Colonic mucosa (tissue), 4 donors: ENCODE data around the gene MAFF. TPM values are rescaled to one million over a fixed set of nuclear protein-coding genes. Genes with fewer than 3 reads are reported as not detected.
"Not testable (repeated sequence)": the region's sequence is repeated elsewhere in the genome, so short reads cannot be mapped to it uniquely, and the experiment has no call there.

ENCODE experiments used
- DNase-seq: peaks from one replicate; pipeline ENCODE4 v3.0.0-alpha.2; 2020
- H3K27ac ChIP-seq: fragments of 200-600 bp; one replicate; pipeline ENCODE4 v1.8.0; 2021
- H3K27me3 ChIP-seq: fragments of 200-600 bp; one replicate; pipeline ENCODE4 v1.8.0; 2021
- H3K36me3 ChIP-seq: fragments of 200-600 bp; one replicate; pipeline ENCODE4 v1.8.0; 2021
- H3K4me1 ChIP-seq: fragments of 200-600 bp; one replicate; pipeline ENCODE4 v1.8.0; 2021; ENCODE audit warnings: mild to moderate bottlenecking
- H3K4me3 ChIP-seq: fragments of 200-600 bp; one replicate; pipeline ENCODE4 v1.8.0; 2021
- H3K9ac ChIP-seq, 2 donors: one replicate each; pipeline ENCODE4 v1.7.0; 2013; ENCODE audit warnings: control low read depth in 2 of 2, low read depth in 2 of 2, low read length in 2 of 2
- H3K9me3 ChIP-seq: fragments of 200-600 bp; one replicate; pipeline ENCODE4 v1.8.0; 2021
- intact Hi-C: fragments of 100-400 bp; cut with DNase I; formaldehyde crosslinking; loops from one replicate; pipeline ENCODE4 v1.14.1; 2022
- total RNA-seq, 2 donors: library from RNA; stranded (reverse); fragmentation: NEBNext Ultra II Directional in 1 of 2; extraction: Animal tissue kit (Norgen Biotek cat#: 25700) in 1 of 2; gene quantifications; one replicate each; pipeline ENCODE4 v1.2.1, GENCODE V29; 2021
- TF ChIP-seq, protein P1 (sequence below): fragments of 200-600 bp; IDR thresholded peaks from one replicate; pipeline ENCODE4 v1.8.0; 2022; ENCODE audit warnings: antibody characterized with exemption, mild to moderate bottlenecking
- donor health status: healthy.
- donor health status: DM: no; HTN: no; CAD: no.
- donor health status: DM: no; HTN: no; CAD: no.

The MAFF gene
- total RNA-seq, 2 donors from 2014 or later = 5.2 to 41.7 TPM

DNA sequence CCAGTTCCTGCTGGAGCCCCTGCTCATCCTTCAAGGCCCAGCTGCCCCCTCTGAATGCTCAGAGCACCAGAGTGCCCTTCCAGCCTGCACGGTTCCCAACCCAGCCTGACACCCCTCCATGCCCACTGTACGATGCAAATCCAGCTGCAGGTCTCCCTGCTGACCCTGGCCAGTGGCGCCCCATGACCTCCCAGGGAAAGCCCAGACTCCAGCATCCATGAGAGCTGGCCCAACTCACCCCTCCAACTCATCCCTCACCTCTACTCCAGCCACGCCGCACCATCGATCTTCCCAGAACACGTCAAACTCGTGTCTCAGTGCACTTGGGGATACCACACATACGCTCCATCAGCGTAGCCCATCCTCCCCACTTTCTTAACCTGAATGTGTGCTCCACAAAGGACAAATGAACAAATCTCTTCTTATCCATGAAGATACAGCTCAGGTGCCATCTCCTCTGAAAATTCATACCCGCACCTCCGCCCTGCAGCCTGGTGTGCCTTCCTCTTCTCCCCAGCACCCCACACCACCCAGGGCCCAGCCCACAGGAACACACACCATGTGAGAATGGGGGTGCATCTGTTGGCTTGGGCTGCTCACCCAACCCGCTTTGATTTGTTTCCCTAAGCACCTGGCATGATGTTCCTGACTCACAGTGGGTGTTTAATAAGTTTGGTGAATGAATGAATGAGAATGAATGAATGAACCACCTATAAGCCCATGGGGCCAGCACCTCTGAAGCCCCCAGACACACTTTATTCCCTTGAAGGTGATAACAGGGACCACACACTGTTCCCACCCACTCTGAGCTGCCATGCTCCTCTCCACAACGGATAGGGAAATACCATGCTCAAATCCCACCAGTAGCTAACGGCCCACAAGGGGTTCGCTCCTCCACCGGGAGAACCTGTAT is 26.3 kb upstream of the MAFF start:
- H3K27ac ChIP-seq = no peak overlapping the region
- no peaks in the 10 kb centered on the region for H3K27me3 ChIP-seq
- TF ChIP-seq, protein P1, sequence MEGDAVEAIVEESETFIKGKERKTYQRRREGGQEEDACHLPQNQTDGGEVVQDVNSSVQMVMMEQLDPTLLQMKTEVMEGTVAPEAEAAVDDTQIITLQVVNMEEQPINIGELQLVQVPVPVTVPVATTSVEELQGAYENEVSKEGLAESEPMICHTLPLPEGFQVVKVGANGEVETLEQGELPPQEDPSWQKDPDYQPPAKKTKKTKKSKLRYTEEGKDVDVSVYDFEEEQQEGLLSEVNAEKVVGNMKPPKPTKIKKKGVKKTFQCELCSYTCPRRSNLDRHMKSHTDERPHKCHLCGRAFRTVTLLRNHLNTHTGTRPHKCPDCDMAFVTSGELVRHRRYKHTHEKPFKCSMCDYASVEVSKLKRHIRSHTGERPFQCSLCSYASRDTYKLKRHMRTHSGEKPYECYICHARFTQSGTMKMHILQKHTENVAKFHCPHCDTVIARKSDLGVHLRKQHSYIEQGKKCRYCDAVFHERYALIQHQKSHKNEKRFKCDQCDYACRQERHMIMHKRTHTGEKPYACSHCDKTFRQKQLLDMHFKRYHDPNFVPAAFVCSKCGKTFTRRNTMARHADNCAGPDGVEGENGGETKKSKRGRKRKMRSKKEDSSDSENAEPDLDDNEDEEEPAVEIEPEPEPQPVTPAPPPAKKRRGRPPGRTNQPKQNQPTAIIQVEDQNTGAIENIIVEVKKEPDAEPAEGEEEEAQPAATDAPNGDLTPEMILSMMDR = no peak
- no peak overlapping the region for H3K4me3 ChIP-seq
- peaks cover 3% of the 10 kb centered on the region for H3K4me1 ChIP-seq
- no peak overlapping the region for H3K9ac ChIP-seq
- intact Hi-C loops = no loop called here
- H3K9me3 ChIP-seq = no peaks in the 10 kb centered on the region
- no peaks in the 10 kb centered on the region for H3K36me3 ChIP-seq
- no peak for DNase-seq

DNA sequence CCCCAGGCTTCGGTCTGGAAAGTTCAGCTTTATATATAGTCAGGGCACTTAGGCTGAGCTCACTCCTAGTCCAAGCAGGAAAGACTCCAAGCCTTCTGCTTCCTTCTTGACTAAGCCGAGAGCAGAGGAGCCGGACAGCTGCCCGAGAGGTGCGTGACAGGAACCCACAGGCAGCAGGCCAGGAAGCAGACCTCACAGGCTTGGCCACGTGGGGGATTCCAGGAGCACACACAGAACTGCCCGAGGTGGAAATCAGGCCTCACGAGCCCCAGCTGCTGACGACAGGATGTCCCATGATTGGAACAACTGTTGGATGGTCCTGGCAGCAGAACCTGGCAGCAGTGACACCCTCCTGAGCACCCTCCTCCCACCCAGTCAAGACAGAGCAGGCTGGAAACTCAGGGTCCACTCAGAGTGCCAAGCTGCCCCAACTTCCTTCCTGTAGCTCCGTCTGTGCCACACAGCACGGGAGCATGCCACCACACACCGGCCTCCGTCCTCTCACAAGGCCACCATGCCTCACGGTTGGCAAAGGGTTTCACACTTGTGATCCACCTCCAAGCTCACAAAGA is 25.5 kb upstream of the MAFF start:
- peak overlapping the region in 1 of 2 donors; percentile 12 for H3K9ac ChIP-seq
- H3K4me3 ChIP-seq = no peak overlapping the region
- no peaks in the 10 kb centered on the region for H3K9me3 ChIP-seq
- no peaks in the 10 kb centered on the region for H3K27me3 ChIP-seq
- TF ChIP-seq, protein P1 = no peak
- intact Hi-C loops = no loop called here
- H3K4me1 ChIP-seq = peaks cover 6% of the 10 kb centered on the region
- no peaks in the 10 kb centered on the region for H3K36me3 ChIP-seq
- DNase-seq = no peak
- no peak overlapping the region for H3K27ac ChIP-seq

DNA sequence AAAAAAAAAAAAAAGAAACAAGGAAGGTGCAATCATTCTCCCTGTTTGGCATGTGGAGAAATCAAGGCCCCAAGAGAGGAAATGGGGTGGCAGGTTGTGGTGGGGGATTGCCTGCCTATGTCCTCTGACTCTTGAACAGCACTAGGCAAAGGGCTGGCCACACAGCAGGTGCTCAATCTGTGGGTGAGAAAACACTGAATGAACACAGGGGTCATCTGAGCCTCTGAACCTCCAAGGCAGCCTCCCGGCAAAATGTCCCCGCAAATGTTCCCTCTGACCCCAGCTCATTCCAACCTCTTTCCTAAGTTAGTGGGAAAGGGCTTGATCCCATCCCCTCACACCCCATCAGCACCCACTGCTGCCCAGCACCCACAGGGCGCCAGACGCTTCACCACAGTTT is 24.8 kb upstream of the MAFF start:
- peaks cover 6% of the 10 kb centered on the region for H3K4me1 ChIP-seq

DNA sequence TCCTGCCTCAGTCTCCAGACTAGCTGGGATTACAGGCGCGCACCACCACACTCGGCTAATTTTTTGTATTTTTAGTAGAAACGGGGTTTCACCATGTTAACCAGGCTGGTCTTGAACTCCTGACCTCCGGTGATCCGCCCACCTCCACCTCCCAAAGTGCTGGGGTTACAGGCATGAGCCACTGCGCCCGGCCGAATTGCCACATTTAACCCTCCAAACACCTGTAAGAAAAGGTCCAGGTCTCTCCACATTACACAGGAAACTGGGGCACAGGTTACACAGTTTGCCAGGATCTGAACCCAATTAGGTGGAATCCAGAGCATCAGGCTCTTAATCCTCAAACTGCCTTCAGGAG is 24.2 kb upstream of the MAFF start:
- Histone ChIP-seq H3K27ac (peak overlapping the region; percentile 79), H3K9ac (peak overlapping the region in 1 of 2 donors; percentile 73)
- H3K27me3 ChIP-seq, H3K9me3 ChIP-seq, H3K36me3 ChIP-seq, H3K4me3 ChIP-seq, DNase-seq, intact Hi-C loops, H3K4me1 ChIP-seq: not testable (repeated sequence)

More for the DNA sequence above, 24.8 kb upstream of the MAFF start:
- intact Hi-C loops = no loop called here
- Histone ChIP-seq H3K4me3 (no peak overlapping the region), H3K9ac (peak overlapping the region in 1 of 2 donors; percentile 19), H3K27me3 (no peaks in the 10 kb centered on the region), H3K27ac (no peak overlapping the region), H3K36me3 (no peaks in the 10 kb centered on the region), H3K9me3 (no peaks in the 10 kb centered on the region)
- DNase-seq = no peak
- TF ChIP-seq, protein P1 = no peak

DNA sequence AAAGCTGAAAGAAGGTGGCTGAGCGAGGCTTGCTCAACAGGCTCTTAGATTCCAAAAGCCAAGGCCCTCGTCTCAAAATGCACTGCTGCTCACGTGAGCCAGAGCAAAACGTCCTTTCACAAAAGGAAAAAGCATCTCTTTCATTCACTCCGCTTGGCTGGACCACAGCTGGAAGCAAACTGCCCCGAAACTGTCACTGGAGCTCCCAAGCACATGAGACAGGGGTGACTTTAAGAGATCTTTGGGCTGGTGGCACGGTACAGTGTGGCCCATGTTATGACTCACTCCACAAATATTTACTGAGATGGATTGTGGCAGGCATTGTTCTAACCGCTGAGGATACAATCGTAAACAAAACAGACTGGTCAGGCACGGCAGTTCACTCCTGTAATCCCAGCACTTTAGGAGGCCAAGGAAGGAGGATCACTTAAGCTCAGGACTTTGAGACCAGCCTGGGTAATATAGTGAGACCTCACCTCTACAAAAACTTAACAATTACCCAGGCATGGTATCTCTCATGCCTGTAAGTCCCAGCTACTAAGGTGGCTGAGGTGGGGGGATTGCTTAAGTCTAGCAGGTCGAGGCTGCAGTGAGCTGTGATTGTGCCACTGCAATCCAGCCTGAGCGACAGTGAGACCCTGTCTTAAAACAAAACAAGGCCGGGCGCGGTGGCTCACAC is 23.7 kb upstream of the MAFF start:
- TF ChIP-seq, protein P1 = no peak
- Histone ChIP-seq H3K4me3 (no peak overlapping the region), H3K36me3 (no peaks in the 10 kb centered on the region), H3K27ac (peak overlapping the region; percentile 79), H3K4me1 (peaks cover 6% of the 10 kb centered on the region), H3K9me3 (no peaks in the 10 kb centered on the region), H3K27me3 (no peaks in the 10 kb centered on the region), H3K9ac (peak overlapping the region; percentile 24 to 73)
- intact Hi-C loops = no loop called here
- DNase-seq = peak; percentile 67

DNA sequence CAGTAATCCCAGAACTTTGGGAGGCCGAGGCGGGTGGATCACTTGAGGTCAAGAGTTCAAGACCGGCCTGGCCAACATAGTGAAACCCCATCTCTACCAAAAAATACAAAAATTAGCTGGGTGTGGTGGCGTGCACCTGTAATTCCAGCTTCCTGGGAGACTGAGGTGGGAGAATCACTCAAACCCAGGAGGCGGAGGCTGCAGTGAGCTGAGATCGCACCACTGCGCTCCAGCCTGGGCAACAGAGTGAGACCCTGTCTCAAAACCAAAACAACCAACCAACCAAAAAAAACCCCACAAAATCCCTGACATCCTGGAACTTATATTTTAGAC is 23.2 kb upstream of the MAFF start:
- H3K4me3 ChIP-seq, intact Hi-C loops, H3K4me1 ChIP-seq, H3K36me3 ChIP-seq, H3K9ac ChIP-seq, DNase-seq, H3K9me3 ChIP-seq, H3K27me3 ChIP-seq: not testable (repeated sequence)
- peak overlapping the region; percentile 79 for H3K27ac ChIP-seq
